ENCODE data around the gene GAST.

The GAST gene

GRCh38 chr17:41750862-41751261 is 38.7 kb downstream of the GAST start:
- no peak for FAIRE-seq

- no peak for FAIRE-seq
These were observed 39.2 kb downstream of the GAST start for GRCh38 chr17:41751288-41751687.

- FAIRE-seq = no peak
These were observed 41.9 kb downstream of the GAST start for GRCh38 chr17:41754066-41754465.

- FAIRE-seq = no peak
These were observed 46.5 kb downstream of the GAST start for GRCh38 chr17:41758601-41759000.

GRCh38 chr17:41760878-41761277 is 48.7 kb downstream of the GAST start:
- no peak for FAIRE-seq

- no peak for FAIRE-seq
These were observed 50.3 kb downstream of the GAST start for GRCh38 chr17:41762391-41762790.

- FAIRE-seq = no peak
These were observed 50.7 kb downstream of the GAST start for GRCh38 chr17:41762841-41763240.

- FAIRE-seq = no peak
These were observed 51.2 kb downstream of the GAST start for GRCh38 chr17:41763327-41763726.

All from islet of Langerhans (tissue), 1 donor.